HG03457 (cell line): Measurements from ENCODE around the gene SLC5A2.
A peak's percentile ranks its signal among the peaks of the same experiment; 100 is the strongest.

ENCODE experiments used
- ATAC-seq: cut with Tn5 transposase; IDR thresholded peaks from one replicate; pipeline ENCODE4 v1.9.1; 2021; ENCODE audit warnings: moderate number of reproducible peaks; ENCODE audit not compliant: unreplicated experiment

SLC5A2 gene

GRCh38 chr16:31459687-31460581 lies 23.0 kb upstream of the SLC5A2 start:
- peak; percentile 52 for ATAC-seq

GRCh38 chr16:31460582-31461002 lies 22.3 kb upstream of the SLC5A2 start:
- ATAC-seq = no peak

GRCh38 chr16:31461201-31461920 lies 21.6 kb upstream of the SLC5A2 start:
- no peak for ATAC-seq

GRCh38 chr16:31461921-31462804 lies 20.8 kb upstream of the SLC5A2 start:
- ATAC-seq = no peak

GRCh38 chr16:31464348-31464769 lies 18.6 kb upstream of the SLC5A2 start:
- ATAC-seq = no peak

DNA sequence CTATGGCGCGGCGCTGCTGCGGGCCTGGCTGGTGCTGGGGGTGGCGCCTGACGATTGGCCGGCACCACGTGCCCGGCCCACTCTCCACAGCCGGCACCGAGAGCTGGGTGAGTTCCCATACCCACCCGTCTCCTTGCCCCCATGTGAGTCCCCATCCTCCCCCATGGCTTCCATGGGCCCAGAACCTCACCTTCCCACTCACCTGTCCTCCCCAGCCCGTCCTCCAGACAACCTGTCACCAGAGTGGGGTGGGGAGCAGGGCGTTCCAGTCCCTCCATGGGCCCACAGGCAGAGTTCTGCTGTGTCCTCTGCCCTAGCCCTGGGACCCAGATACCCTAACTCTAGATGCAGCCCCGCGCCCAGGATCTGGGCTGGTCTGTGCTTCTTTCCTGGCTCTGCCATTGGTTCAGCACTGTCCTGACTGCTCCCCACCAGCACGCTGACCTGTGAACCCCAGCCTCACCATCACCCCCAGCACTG lies 18.1 kb upstream of the SLC5A2 start:
- no peak for ATAC-seq

DNA sequence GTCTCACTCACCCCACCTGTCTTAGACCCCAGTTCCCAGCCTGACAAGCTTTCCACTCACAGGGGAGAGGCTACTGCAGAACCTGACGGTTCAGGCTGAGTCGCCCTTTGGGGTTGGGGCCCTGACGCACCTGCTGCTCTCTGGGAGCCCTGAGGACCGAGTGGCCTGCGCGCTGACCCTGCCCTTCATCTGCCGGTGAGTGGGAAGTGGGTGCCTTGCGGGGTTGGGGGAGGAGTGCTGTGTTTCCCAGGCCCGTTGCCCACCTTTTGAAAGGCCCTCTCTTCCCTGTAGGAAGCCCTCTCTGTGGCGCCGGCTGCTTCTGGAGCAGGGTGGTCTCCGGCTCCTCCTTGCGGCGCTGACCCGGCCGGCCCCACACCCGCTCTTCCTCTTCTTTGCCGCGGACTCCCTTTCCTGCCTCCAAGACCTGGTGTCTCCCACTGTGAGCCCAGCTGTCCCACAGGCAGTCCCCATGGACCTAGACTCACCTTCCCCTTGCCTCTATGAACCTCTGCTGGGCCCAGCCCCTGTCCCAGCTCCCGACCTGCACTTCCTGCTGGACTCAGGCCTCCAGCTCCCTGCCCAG lies 17.0 kb upstream of the SLC5A2 start:
- ATAC-seq = no peak

GRCh38 chr16:31466381-31466841 lies 16.5 kb upstream of the SLC5A2 start:
- no peak for ATAC-seq

- ATAC-seq = no peak
Observed at GRCh38 chr16:31467151-31467773, 15.7 kb upstream of the SLC5A2 start.

- no peak for ATAC-seq
Observed at GRCh38 chr16:31467858-31468257, 15.1 kb upstream of the SLC5A2 start.

GRCh38 chr16:31470615-31471014 lies 12.3 kb upstream of the SLC5A2 start:
- no peak for ATAC-seq

GRCh38 chr16:31471241-31471874 lies 11.6 kb upstream of the SLC5A2 start:
- no peak for ATAC-seq

DNA sequence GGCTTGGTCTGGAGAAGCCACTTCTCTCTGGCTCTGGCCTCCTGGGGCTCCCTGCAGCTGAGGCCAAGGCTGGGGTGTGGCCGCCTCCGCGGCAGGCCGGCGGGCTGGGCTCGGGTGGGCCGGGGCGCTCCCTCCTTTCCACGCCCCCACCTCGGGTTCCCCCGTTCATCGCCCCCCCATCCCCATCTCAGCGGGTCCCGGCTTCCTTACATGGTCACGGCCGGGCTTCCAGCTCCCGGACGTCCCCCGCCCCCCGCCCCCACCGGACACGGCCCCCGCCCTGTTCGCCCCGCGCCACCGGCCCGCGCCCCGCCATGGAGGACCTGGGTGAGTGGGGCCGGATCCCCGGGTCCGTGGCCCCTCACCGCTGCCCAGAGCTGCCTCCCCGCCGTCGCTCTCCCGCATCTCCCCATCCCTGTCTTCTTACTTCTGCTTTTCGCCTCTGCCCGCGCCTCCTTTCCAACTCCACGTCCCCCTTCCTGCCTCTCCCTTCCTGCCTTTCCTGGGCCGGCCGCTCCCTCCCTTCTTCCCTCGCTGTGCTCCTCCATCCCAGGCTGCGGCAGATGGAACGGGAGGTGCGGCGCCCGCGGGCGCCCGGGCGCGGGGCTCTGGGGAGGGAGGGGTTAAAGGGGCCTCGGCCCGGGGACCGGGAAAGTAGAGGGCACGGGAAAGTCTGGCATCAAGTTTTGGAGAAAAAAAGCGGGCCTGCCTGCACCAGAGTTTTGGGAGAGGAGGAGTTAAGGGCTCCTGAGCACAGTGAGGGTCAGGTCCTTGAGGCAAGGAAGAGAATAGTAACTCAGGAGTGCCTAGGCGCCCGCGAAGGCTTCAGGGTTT lies 10.8 kb upstream of the SLC5A2 start, which contains the start of gene TGFB1I1:
TSS of gene TGFB1I1 (plus strand) at position 278 of the 834 bp plus-strand sequence. CDS start at position 315, 37 bp downstream.
- no peak for ATAC-seq

DNA sequence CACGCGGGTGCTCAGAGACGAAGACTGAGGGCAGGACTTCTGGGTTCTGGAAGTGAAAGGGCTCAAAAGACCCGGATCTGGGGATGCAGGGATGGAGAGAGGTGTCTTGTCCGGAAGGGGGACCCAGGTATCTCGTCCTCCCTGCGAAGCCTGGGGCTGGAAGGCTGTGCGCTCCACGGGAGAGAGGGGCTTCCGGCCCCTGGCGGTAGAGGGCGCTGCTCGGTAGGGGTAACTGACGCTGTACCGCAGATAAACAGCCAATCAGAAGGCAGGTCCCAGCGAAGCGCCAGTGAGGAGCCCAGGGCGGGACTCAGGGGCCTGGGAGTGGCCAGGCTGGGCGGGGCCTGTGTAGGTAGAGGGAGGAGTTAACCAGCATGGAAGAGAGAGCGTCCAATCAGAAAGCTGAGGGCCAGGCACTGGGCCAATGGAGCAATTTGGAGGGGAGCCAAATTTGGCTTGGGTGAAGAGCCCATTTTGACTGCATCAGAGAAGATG lies 10.2 kb upstream of the SLC5A2 start:
- no peak for ATAC-seq

GRCh38 chr16:31473264-31473984 lies 9.5 kb upstream of the SLC5A2 start:
- ATAC-seq = no peak

DNA sequence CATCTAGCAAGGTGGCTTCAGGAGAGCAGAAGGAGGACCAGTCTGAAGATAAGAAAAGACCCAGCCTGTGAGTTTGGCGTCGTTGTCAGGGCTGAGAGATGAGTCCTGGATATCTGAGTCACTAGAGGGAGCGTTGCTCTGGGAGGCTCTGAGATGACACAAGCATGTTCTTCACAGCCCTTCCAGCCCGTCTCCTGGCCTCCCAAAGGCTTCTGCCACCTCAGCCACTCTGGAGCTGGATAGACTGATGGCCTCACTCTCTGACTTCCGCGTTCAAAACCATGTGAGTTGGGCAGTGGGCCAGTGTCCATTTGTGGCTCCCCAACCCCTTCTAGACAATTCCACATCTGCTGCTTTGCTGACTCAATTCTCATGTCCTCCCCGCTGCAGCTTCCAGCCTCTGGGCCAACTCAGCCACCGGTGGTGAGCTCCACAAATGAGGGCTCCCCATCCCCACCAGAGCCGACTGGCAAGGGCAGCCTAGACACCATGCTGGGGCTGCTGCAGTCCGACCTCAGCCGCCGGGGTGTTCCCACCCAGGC lies 8.7 kb upstream of the SLC5A2 start:
- no peak for ATAC-seq
